ENCODE data around the gene LINGO3. TPM values are rescaled to one million over a fixed set of nuclear protein-coding genes. Genes with fewer than 3 reads are reported as not detected.

LINGO3 gene, protein sequence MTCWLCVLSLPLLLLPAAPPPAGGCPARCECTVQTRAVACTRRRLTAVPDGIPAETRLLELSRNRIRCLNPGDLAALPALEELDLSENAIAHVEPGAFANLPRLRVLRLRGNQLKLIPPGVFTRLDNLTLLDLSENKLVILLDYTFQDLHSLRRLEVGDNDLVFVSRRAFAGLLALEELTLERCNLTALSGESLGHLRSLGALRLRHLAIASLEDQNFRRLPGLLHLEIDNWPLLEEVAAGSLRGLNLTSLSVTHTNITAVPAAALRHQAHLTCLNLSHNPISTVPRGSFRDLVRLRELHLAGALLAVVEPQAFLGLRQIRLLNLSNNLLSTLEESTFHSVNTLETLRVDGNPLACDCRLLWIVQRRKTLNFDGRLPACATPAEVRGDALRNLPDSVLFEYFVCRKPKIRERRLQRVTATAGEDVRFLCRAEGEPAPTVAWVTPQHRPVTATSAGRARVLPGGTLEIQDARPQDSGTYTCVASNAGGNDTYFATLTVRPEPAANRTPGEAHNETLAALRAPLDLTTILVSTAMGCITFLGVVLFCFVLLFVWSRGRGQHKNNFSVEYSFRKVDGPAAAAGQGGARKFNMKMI
- 0.22 TPM for total RNA-seq
- polyA plus RNA-seq: 1 to 10 TPM; 3.0 to 5.3 (median 3.7) TPM

DNA sequence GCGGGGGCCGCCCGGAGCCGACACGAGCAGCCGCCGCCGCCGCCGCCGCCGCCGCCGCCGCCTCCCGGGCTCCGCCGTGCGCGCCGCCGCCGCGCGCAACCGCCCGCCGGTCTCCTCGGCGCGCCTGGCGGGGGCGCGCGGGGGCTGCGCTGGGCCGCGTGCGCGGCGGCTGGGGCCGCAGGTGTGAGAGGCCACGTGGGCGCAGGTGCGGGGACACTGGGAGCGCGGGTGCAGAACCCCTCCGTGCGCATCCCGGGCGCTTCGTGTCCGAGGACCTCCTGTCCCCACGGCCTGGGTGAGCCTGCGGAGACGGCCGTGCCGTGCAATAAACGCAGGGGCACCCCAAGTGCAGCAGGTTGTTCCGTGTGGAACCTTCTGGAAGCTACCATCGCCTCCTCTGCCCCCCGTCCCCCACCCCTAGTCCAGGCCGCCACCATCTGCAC lies at the start of gene LINGO3:
LINGO3 (minus strand) TSS at position 41 of the 443 bp plus-strand sequence. CDS start 16,378 bp downstream, outside the sequence.
- H3K4me3 ChIP-seq (ENCODE audit: low read depth, low read length): no peak within 1 kb of the TSS
- Mint-ChIP-seq H3K9me3 (peaks cover 0 to 2% (median 0%) of the 10 kb centered on the region in 7 donors), H3K27me3 (peaks cover 70% of the 10 kb centered on the region), H3K27ac (no peak within 1 kb of the TSS), H3K4me3 (peak within 1 kb of the TSS; percentile 19 to 84 (median 46)), H3K4me1 (peaks cover 0 to 10% (median 2%) of the 10 kb centered on the region in 4 donors), H3K36me3 (no peaks in the 10 kb centered on the region)
- H3K27ac ChIP-seq (ENCODE audit: insufficient read depth, low read length, poor library complexity, severe bottlenecking): no peak within 1 kb of the TSS
- no peaks in the 10 kb centered on the region for H3K9me3 ChIP-seq (ENCODE audit: control insufficient read depth in 2 of 2, low read length in 2 of 2)
- H3K36me3 ChIP-seq (ENCODE audit: control insufficient read depth, insufficient read depth, low read length): no peaks in the 10 kb centered on the region
- peak in 1 of 2 donors; percentile 12 for ATAC-seq (ENCODE audit: low read depth in 2 of 2)
- no peak for DNase-seq
- peaks cover 3% of the 10 kb centered on the region for H3K27me3 ChIP-seq (ENCODE audit: control insufficient read depth, insufficient read depth, low read length)
- H3K4me1 ChIP-seq (ENCODE audit: control insufficient read depth, insufficient read depth, low read length, poor library complexity, severe bottlenecking): peaks cover 16% of the 10 kb centered on the region

- Mint-ChIP-seq H3K4me3 (no peak overlapping the region), H3K9me3 (no peaks in the 10 kb centered on the region), H3K36me3 (no peaks in the 10 kb centered on the region), H3K27me3 (peaks cover 6% of the 10 kb centered on the region), H3K4me1 (peaks cover 0 to 5% (median 2%) of the 10 kb centered on the region in 4 donors), H3K27ac (no peak overlapping the region)
- DNase-seq (no peak), ATAC-seq (ENCODE audit: low read depth in 2 of 2) (no peak)
- no peaks in the 10 kb centered on the region for H3K4me1 ChIP-seq (ENCODE audit: control insufficient read depth, insufficient read depth, low read length, poor library complexity, severe bottlenecking)
- no peak overlapping the region for H3K27ac ChIP-seq (ENCODE audit: insufficient read depth, low read length, poor library complexity, severe bottlenecking)
- no peak overlapping the region for H3K4me3 ChIP-seq (ENCODE audit: low read depth, low read length)
- H3K9me3 ChIP-seq (ENCODE audit: control insufficient read depth in 2 of 2, low read length in 2 of 2): no peaks in the 10 kb centered on the region
- H3K36me3 ChIP-seq (ENCODE audit: control insufficient read depth, insufficient read depth, low read length): no peaks in the 10 kb centered on the region
- H3K27me3 ChIP-seq (ENCODE audit: control insufficient read depth, insufficient read depth, low read length): no peaks in the 10 kb centered on the region
Measured at GRCh38 chr19:2356036-2356646, 48.2 kb upstream of the LINGO3 start.

GRCh38 chr19:2355168-2356035 lies 47.4 kb upstream of the LINGO3 start:
- DNase-seq (no peak), ATAC-seq (ENCODE audit: low read depth in 2 of 2) (no peak)
- H3K27ac ChIP-seq (ENCODE audit: insufficient read depth, low read length, poor library complexity, severe bottlenecking): no peak overlapping the region
- Mint-ChIP-seq H3K9me3 (no peaks in the 10 kb centered on the region), H3K27ac (no peak overlapping the region), H3K4me3 (no peak overlapping the region), H3K27me3 (peaks cover 2% of the 10 kb centered on the region), H3K36me3 (no peaks in the 10 kb centered on the region), H3K4me1 (peaks cover 0 to 1% (median under 1%) of the 10 kb centered on the region in 4 donors)
- no peak overlapping the region for H3K4me3 ChIP-seq (ENCODE audit: low read depth, low read length)
- no peaks in the 10 kb centered on the region for H3K4me1 ChIP-seq (ENCODE audit: control insufficient read depth, insufficient read depth, low read length, poor library complexity, severe bottlenecking)
- H3K27me3 ChIP-seq (ENCODE audit: control insufficient read depth, insufficient read depth, low read length): no peaks in the 10 kb centered on the region
- no peaks in the 10 kb centered on the region for H3K9me3 ChIP-seq (ENCODE audit: control insufficient read depth in 2 of 2, low read length in 2 of 2)
- H3K36me3 ChIP-seq (ENCODE audit: control insufficient read depth, insufficient read depth, low read length): no peaks in the 10 kb centered on the region

DNA sequence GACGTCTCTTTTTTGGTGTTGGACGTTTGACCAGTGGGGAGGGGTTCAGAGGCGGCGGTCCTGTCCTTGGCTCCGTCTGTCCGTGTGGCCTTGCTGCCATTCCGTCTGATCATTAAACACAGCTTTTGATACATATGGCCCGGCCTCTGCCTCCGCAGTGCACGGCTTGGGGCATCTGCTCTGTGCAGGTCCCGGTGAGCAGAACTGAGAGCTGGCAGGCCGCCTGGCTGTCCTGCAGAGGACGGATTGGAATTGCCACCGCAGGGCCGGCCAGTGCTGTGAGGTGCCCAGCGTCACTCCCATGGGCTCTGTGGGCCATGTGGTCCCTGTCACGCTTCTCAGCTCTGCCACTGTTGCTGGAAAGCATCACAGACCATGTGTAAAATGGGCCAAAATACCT lies 46.7 kb upstream of the LINGO3 start:
- Histone ChIP-seq H3K27me3 (ENCODE audit: control insufficient read depth, insufficient read depth, low read length) (no peaks in the 10 kb centered on the region), H3K4me3 (ENCODE audit: low read depth, low read length) (no peak overlapping the region), H3K9me3 (ENCODE audit: control insufficient read depth in 2 of 2, low read length in 2 of 2) (no peaks in the 10 kb centered on the region), H3K36me3 (ENCODE audit: control insufficient read depth, insufficient read depth, low read length) (no peaks in the 10 kb centered on the region), H3K4me1 (ENCODE audit: control insufficient read depth, insufficient read depth, low read length, poor library complexity, severe bottlenecking) (no peaks in the 10 kb centered on the region), H3K27ac (ENCODE audit: insufficient read depth, low read length, poor library complexity, severe bottlenecking) (no peak overlapping the region)
- no peak for ATAC-seq (ENCODE audit: low read depth in 2 of 2)
- H3K9me3 Mint-ChIP-seq: no peaks in the 10 kb centered on the region
- no peak for DNase-seq
- H3K27ac Mint-ChIP-seq: no peak overlapping the region
- no peak overlapping the region for H3K4me3 Mint-ChIP-seq
- H3K27me3 Mint-ChIP-seq: no peaks in the 10 kb centered on the region
- no peaks in the 10 kb centered on the region for H3K4me1 Mint-ChIP-seq
- H3K36me3 Mint-ChIP-seq: no peaks in the 10 kb centered on the region

DNA sequence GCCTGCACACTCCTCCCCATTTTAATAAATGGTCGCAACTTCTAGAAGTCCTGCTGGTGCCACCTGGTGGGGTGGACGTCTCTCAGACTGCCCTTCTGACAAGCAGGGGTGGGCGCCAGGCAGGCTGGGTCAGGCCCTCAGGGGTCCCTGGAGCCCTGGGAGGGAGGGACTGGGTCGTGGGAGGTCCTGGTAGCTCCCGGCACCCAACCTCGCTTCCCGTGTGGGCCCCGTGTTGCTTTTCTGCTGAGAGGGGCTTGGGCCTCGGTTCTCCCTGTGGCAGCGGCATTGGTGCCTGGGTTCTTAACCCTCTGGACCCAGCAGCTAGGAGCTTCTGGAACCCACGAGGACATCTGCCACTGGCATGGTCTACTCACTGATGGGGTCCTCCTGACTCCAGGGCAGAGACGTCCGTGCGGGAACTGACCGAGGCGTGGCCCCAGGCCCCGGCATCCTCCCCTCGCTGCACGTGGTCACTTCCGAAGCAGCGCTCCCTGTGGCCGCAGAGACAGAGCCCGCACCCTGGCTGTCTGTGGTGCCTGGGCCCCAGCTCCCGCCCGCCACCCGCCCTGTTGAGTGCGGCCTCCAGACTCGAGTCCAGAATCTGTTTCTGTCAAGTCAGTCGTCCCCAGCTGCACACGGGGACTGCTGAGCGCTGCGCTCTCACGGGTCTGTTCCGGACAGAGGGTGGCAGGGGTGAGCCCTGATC lies 46.1 kb upstream of the LINGO3 start:
- Mint-ChIP-seq H3K9me3 (no peaks in the 10 kb centered on the region), H3K4me1 (no peaks in the 10 kb centered on the region), H3K27ac (no peak overlapping the region), H3K27me3 (no peaks in the 10 kb centered on the region), H3K36me3 (no peaks in the 10 kb centered on the region), H3K4me3 (no peak overlapping the region)
- Histone ChIP-seq H3K9me3 (ENCODE audit: control insufficient read depth in 2 of 2, low read length in 2 of 2) (no peaks in the 10 kb centered on the region), H3K27ac (ENCODE audit: insufficient read depth, low read length, poor library complexity, severe bottlenecking) (no peak overlapping the region), H3K36me3 (ENCODE audit: control insufficient read depth, insufficient read depth, low read length) (no peaks in the 10 kb centered on the region), H3K4me1 (ENCODE audit: control insufficient read depth, insufficient read depth, low read length, poor library complexity, severe bottlenecking) (no peaks in the 10 kb centered on the region), H3K27me3 (ENCODE audit: control insufficient read depth, insufficient read depth, low read length) (no peaks in the 10 kb centered on the region), H3K4me3 (ENCODE audit: low read depth, low read length) (no peak overlapping the region)
- no peak for ATAC-seq (ENCODE audit: low read depth in 2 of 2)
- DNase-seq: no peak

DNA sequence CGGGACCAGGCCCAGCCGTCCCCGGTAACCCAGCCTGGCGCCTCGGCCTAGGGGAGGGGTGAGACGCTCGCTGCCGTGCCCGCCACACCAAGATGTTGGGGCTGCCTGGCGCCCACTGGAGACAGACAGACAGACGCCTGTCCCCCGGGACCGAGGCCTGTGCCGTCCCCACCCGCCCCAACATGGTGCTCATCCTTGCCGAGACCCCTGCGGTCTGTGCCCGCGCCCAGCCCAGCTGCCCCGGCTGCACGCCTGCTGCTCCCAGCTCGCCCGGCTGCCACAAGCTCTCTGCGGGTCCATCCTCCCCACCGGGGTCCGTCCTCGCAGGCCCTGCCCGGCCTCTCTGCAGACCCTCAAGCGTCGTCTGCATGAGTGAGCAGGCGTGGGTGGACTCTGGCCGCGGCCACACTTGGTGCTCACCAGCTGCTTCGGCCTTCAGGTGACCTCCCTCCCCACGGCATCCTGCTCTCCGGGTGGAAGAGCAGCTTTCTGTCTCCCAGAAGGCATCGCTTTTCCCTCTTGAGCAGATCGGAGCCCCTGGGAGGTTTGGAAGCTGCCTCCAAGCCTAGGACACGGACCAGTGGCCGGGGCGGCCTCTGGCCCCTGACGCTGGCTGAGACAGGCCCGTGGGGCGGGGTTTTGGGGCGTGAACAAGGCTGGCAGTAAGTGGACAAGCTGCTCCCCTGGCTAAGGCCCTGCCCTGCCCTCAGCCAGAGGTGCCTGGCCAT lies 45.4 kb upstream of the LINGO3 start:
- Histone ChIP-seq H3K27me3 (ENCODE audit: control insufficient read depth, insufficient read depth, low read length) (no peaks in the 10 kb centered on the region), H3K4me3 (ENCODE audit: low read depth, low read length) (no peak overlapping the region), H3K9me3 (ENCODE audit: control insufficient read depth in 2 of 2, low read length in 2 of 2) (no peaks in the 10 kb centered on the region), H3K36me3 (ENCODE audit: control insufficient read depth, insufficient read depth, low read length) (no peaks in the 10 kb centered on the region), H3K4me1 (ENCODE audit: control insufficient read depth, insufficient read depth, low read length, poor library complexity, severe bottlenecking) (no peaks in the 10 kb centered on the region), H3K27ac (ENCODE audit: insufficient read depth, low read length, poor library complexity, severe bottlenecking) (no peak overlapping the region)
- Mint-ChIP-seq H3K9me3 (no peaks in the 10 kb centered on the region), H3K4me1 (no peaks in the 10 kb centered on the region), H3K36me3 (no peaks in the 10 kb centered on the region), H3K4me3 (no peak overlapping the region), H3K27ac (no peak overlapping the region), H3K27me3 (no peaks in the 10 kb centered on the region)
- ATAC-seq (ENCODE audit: low read depth in 2 of 2) (no peak), DNase-seq (no peak)

Data from CD4-positive, CD25-positive, alpha-beta regulatory T cell (primary cell).